Panc1 (cell line): ENCODE data around the gene SMAD5.

Source experiments
- POLR2AphosphoS5 ChIP-seq: IDR thresholded peaks from 2 replicates; pipeline ENCODE4 v1.6.1; 2012; ENCODE audit warnings: mild to moderate bottlenecking, low read depth, low read length, moderate library complexity
- SIN3A ChIP-seq: IDR thresholded peaks from 2 replicates; pipeline ENCODE4 v1.6.1; 2012; ENCODE audit warnings: low read depth, mild to moderate bottlenecking, low read length, moderate library complexity, borderline replicate concordance; ENCODE audit not compliant: insufficient read depth
- TCF7L2 ChIP-seq: IDR thresholded peaks from 2 replicates; pipeline ENCODE4 v1.6.1; 2011; ENCODE audit warnings: mild to moderate bottlenecking, low read depth, low read length, inconsistent platforms
- TF ChIP-seq, protein P1 (sequence below): fragments of 450-650 bp; IDR thresholded peaks from 2 replicates; pipeline ENCODE4 v1.5.1; 2017; ENCODE audit warnings: mild to moderate bottlenecking
- TF ChIP-seq, protein P2 (sequence below), 2 experiments: IDR thresholded peaks; 2 replicates each; pipeline ENCODE4 v1.6.1; 2011 to 2012; ENCODE audit warnings: low read depth in 2 of 2, control low read depth in 1 of 2, low read length in 1 of 2, mild to moderate bottlenecking in 1 of 2, moderate library complexity in 1 of 2; ENCODE audit not compliant: insufficient read depth in 1 of 2

DNA sequence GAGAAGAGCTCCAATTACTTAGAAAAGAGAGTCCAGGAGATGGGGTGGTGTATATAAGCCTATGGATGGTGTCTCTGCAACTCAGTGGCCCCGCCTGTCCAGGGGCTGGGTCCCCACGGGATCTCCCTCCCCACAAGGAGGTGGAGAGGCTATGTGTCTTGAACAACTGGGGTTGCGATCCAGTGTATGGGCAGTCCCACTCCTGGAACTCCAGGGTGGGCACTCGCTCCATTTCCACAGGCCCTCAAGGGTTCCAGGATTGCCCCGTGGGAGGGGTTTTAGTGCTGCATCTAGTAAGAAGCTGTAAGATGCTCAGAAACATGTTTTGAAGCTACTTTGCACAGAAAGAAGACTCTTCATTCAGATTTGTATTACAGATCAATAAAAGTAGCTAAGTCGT is 558 bp upstream of the SMAD5 start:
- TF ChIP-seq, protein P1, sequence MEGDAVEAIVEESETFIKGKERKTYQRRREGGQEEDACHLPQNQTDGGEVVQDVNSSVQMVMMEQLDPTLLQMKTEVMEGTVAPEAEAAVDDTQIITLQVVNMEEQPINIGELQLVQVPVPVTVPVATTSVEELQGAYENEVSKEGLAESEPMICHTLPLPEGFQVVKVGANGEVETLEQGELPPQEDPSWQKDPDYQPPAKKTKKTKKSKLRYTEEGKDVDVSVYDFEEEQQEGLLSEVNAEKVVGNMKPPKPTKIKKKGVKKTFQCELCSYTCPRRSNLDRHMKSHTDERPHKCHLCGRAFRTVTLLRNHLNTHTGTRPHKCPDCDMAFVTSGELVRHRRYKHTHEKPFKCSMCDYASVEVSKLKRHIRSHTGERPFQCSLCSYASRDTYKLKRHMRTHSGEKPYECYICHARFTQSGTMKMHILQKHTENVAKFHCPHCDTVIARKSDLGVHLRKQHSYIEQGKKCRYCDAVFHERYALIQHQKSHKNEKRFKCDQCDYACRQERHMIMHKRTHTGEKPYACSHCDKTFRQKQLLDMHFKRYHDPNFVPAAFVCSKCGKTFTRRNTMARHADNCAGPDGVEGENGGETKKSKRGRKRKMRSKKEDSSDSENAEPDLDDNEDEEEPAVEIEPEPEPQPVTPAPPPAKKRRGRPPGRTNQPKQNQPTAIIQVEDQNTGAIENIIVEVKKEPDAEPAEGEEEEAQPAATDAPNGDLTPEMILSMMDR, result no peak
- TF ChIP-seq TCF7L2 (no peak), POLR2AphosphoS5 (no peak), SIN3A (no peak)
- TF ChIP-seq, protein P2, sequence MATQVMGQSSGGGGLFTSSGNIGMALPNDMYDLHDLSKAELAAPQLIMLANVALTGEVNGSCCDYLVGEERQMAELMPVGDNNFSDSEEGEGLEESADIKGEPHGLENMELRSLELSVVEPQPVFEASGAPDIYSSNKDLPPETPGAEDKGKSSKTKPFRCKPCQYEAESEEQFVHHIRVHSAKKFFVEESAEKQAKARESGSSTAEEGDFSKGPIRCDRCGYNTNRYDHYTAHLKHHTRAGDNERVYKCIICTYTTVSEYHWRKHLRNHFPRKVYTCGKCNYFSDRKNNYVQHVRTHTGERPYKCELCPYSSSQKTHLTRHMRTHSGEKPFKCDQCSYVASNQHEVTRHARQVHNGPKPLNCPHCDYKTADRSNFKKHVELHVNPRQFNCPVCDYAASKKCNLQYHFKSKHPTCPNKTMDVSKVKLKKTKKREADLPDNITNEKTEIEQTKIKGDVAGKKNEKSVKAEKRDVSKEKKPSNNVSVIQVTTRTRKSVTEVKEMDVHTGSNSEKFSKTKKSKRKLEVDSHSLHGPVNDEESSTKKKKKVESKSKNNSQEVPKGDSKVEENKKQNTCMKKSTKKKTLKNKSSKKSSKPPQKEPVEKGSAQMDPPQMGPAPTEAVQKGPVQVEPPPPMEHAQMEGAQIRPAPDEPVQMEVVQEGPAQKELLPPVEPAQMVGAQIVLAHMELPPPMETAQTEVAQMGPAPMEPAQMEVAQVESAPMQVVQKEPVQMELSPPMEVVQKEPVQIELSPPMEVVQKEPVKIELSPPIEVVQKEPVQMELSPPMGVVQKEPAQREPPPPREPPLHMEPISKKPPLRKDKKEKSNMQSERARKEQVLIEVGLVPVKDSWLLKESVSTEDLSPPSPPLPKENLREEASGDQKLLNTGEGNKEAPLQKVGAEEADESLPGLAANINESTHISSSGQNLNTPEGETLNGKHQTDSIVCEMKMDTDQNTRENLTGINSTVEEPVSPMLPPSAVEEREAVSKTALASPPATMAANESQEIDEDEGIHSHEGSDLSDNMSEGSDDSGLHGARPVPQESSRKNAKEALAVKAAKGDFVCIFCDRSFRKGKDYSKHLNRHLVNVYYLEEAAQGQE (IDR thresholded peaks at IDR 0.05; ENCODE audit: insufficient read depth in 1 of 2, low read depth in 2 of 2, low read length in 1 of 2), result no peak
